Loucy (cell line): ENCODE data around the gene TRAFD1.

Experiments
- H2AFZ ChIP-seq: fragments of 200-600 bp; sonication (generic); 2 replicates; pipeline ENCODE4 v1.6.0; 2016; ENCODE audit warnings: antibody characterized with exemption, mild to moderate bottlenecking, low read length, moderate library complexity
- H3F3A ChIP-seq: fragments of 200-600 bp; 2 replicates; pipeline ENCODE4 v1.6.0; 2016; ENCODE audit warnings: antibody characterized with exemption, low read depth, mild to moderate bottlenecking
- H3K27me3 ChIP-seq: fragments of 200-600 bp; sonication (generic); 2 replicates; pipeline ENCODE4 v1.6.1; 2014; ENCODE audit warnings: low read length, mild to moderate bottlenecking; ENCODE audit not compliant: insufficient read depth, poor library complexity, severe bottlenecking
- H3K36me3 ChIP-seq: fragments of 200-600 bp; sonication (generic); 2 replicates; pipeline ENCODE4 v1.6.1; 2016; ENCODE audit warnings: low read length; ENCODE audit not compliant: insufficient read depth
- H3K4me1 ChIP-seq: fragments of 200-600 bp; sonication (generic); 2 replicates; pipeline ENCODE4 v1.5.1; 2014; ENCODE audit warnings: low read length, mild to moderate bottlenecking; ENCODE audit not compliant: insufficient read depth, poor library complexity, severe bottlenecking
- H3K4me2 ChIP-seq: fragments of 200-600 bp; sonication (generic); 2 replicates; pipeline ENCODE4 v1.6.0; 2014; ENCODE audit warnings: antibody characterized with exemption, low read length, low read depth, mild to moderate bottlenecking; ENCODE audit not compliant: poor library complexity, severe bottlenecking
- H3K4me3 ChIP-seq: fragments of 200-600 bp; sonication (generic); 2 replicates; pipeline ENCODE4 v1.5.1; 2014; ENCODE audit warnings: low read length, mild to moderate bottlenecking, mixed read lengths; ENCODE audit not compliant: poor library complexity, severe bottlenecking
- H3K79me2 ChIP-seq: fragments of 200-600 bp; sonication (generic); 2 replicates; pipeline ENCODE4 v1.6.1; 2014; ENCODE audit warnings: low read length; ENCODE audit not compliant: insufficient read depth
- H3K9ac ChIP-seq: fragments of 200-600 bp; sonication (generic); 2 replicates; pipeline ENCODE4 v1.6.0; 2014; ENCODE audit warnings: mild to moderate bottlenecking, low read depth, low read length, moderate library complexity; ENCODE audit not compliant: poor library complexity, severe bottlenecking
- H3K9me2 ChIP-seq: fragments of 200-600 bp; sonication (generic); replicated peaks from 2 replicates; pipeline ENCODE4 v1.6.1; 2016; ENCODE audit warnings: low read depth, low read length, mixed read lengths
- H3K9me3 ChIP-seq: fragments of 200-600 bp; sonication (generic); 2 replicates; pipeline ENCODE4 v1.6.1; 2014; ENCODE audit warnings: mild to moderate bottlenecking, antibody characterized with exemption, low read length, low read depth; ENCODE audit not compliant: insufficient read depth
- H4K20me1 ChIP-seq: fragments of 200-600 bp; sonication (generic); 2 replicates; pipeline ENCODE4 v1.6.0; 2014; ENCODE audit warnings: antibody characterized with exemption, low read length, mild to moderate bottlenecking; ENCODE audit not compliant: insufficient read depth, poor library complexity, severe bottlenecking
- EZH2phosphoT487 ChIP-seq: fragments of 200-600 bp; IDR thresholded peaks from 2 replicates; pipeline ENCODE4 v1.6.1; 2018; ENCODE audit warnings: antibody characterized with exemption, mild to moderate bottlenecking, moderate library complexity, borderline replicate concordance
- TF ChIP-seq, protein P1 (sequence below): fragments of 200-600 bp; sonication (generic); conservative IDR thresholded peaks from 2 replicates; pipeline ENCODE4 v1.5.1; 2014; ENCODE audit warnings: mild to moderate bottlenecking, antibody characterized with exemption, low read length

TRAFD1 gene, protein sequence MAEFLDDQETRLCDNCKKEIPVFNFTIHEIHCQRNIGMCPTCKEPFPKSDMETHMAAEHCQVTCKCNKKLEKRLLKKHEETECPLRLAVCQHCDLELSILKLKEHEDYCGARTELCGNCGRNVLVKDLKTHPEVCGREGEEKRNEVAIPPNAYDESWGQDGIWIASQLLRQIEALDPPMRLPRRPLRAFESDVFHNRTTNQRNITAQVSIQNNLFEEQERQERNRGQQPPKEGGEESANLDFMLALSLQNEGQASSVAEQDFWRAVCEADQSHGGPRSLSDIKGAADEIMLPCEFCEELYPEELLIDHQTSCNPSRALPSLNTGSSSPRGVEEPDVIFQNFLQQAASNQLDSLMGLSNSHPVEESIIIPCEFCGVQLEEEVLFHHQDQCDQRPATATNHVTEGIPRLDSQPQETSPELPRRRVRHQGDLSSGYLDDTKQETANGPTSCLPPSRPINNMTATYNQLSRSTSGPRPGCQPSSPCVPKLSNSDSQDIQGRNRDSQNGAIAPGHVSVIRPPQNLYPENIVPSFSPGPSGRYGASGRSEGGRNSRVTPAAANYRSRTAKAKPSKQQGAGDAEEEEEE

DNA sequence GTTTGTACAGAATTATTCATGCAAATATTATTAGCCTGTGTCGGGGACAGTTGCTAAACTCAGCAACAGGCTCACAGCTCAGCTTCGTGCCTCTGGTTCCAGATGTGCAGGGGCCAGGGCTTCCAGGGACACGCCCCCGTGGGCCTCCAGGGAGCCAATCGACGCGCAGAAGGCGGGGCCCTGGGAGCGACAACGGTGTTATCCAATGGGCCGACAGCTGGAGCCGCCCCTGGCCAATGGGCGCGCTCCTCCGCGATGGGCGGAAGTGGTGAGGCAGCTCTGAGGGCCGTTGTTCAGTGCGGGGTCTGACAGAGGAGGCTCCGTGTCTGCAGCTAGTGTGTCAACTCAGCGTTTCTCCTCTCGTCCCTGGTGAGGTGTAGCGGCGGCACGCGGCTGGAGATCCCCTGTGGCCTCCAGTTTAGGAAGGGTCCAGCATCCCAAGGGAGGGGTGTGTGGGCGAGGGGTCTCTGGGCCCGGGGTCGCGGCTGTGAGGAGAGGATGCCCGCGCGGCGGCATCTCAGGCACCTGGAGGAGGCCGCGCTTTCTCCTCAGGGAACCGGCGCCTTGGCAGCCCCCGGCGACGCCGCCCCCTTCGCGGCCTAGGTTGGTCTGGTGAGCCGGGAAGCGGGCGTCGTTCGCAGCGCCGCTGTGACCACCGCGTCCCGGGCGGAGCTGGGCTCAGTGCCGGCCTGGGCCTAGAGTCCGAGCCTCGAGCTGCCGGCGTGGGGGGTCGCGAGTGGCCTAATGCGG is at the start of gene TRAFD1:
TRAFD1 (plus strand) TSS at position 311 of the 750 bp plus-strand sequence. CDS start 4,963 bp downstream, outside the sequence.
- no peaks in the 10 kb centered on the region for H3K9me3 ChIP-seq
- H3K36me3 ChIP-seq: no peaks in the 10 kb centered on the region
- peak within 1 kb of the TSS; percentile 85 for H3K4me2 ChIP-seq
- no peaks in the 10 kb centered on the region for H3K27me3 ChIP-seq
- H4K20me1 ChIP-seq: peaks cover 14% of the 10 kb centered on the region
- peaks cover 17% of the 10 kb centered on the region; the same call in 1 of the 2 replicates for H3K79me2 ChIP-seq
- TF ChIP-seq, protein P1, sequence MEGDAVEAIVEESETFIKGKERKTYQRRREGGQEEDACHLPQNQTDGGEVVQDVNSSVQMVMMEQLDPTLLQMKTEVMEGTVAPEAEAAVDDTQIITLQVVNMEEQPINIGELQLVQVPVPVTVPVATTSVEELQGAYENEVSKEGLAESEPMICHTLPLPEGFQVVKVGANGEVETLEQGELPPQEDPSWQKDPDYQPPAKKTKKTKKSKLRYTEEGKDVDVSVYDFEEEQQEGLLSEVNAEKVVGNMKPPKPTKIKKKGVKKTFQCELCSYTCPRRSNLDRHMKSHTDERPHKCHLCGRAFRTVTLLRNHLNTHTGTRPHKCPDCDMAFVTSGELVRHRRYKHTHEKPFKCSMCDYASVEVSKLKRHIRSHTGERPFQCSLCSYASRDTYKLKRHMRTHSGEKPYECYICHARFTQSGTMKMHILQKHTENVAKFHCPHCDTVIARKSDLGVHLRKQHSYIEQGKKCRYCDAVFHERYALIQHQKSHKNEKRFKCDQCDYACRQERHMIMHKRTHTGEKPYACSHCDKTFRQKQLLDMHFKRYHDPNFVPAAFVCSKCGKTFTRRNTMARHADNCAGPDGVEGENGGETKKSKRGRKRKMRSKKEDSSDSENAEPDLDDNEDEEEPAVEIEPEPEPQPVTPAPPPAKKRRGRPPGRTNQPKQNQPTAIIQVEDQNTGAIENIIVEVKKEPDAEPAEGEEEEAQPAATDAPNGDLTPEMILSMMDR: no peak
- TF ChIP-seq EZH2phosphoT487: no peak
- H3F3A ChIP-seq: 0 out of 2 replicates have a peak, but pooled peaks cover 2% of the 10 kb centered on the region
- peak within 1 kb of the TSS; percentile 84 for H3K4me3 ChIP-seq
- H3K4me1 ChIP-seq: peaks cover 30% of the 10 kb centered on the region
- H3K9me2 ChIP-seq: no peaks in the 10 kb centered on the region
- peak within 1 kb of the TSS; percentile 78 for H2AFZ ChIP-seq
- H3K9ac ChIP-seq: peak within 1 kb of the TSS; percentile 84

DNA sequence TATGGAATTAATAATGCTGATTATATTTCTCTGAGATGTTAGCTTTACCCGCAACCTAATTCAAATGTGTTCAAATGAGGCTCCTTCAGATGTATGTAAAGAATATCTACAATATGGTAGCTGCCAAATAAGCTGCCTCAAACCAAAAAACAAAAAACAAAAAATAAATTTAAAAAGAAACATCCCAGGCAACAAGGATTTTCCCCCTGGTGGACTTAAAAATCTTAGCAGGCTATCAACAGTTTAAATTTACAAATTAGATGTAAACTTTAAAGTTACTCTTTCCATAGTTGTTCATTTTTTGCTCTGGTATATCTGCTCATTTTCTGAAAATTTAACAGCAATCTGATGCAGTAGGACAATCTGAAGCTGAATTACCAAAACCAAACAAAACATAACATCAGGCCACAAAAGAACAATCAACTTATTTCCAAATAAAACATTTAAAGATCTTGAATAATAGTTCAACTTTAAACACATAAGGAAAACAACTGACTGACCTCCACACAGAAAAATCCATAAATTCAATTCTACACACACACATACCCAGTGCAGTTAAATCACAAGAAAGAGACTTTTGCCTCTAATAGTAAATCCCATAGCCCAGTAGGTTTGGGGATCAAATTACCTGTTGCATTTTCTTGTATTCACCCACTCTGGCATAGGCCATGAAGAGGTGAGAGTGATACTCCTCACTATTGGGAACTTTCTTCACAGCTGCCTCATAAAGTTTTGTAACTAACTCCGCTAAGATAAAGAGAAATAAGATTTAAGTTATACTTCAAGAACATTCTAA is 38.1 kb upstream of the TRAFD1 start:
- Histone ChIP-seq H3K9me2 (no peaks in the 10 kb centered on the region), H3K36me3 (peaks cover 59% of the 10 kb centered on the region), H3K4me1 (no peaks in the 10 kb centered on the region), H3F3A (no peaks in the 10 kb centered on the region), H3K27me3 (no peaks in the 10 kb centered on the region), H3K9me3 (no peaks in the 10 kb centered on the region), H3K4me3 (no peak overlapping the region), H3K9ac (no peak overlapping the region), H2AFZ (no peak overlapping the region), H3K4me2 (no peak overlapping the region), H3K79me2 (peaks cover 2% of the 10 kb centered on the region; the same call in 1 of the 2 replicates), H4K20me1 (peaks cover 4% of the 10 kb centered on the region)
- TF ChIP-seq, protein P1: 0 out of 2 replicates have a peak, but pooled peaks have one; percentile 10
- no peak for TF ChIP-seq EZH2phosphoT487

DNA sequence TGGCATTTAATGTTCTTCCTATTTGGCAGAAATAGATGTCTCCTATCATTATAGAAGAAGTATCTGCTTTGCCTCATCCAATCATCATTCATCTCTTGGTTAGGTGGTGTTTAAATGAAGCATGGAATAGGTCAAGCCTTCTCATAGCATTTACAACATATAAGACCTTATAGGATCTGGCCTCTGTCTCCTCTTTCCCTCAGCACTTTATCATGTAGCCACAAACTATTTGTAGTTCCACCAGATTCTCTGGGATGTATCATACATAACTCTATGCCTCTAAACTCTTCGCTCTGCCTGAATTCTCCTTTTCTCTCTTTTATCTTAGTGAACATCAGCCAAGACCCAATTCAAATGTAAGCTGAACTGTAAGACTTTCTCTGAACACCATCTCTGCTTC is 37.5 kb upstream of the TRAFD1 start:
- no peaks in the 10 kb centered on the region for H3K9me2 ChIP-seq
- no peak overlapping the region for H3K4me2 ChIP-seq
- no peak overlapping the region for H3K9ac ChIP-seq
- no peak overlapping the region for H3K4me3 ChIP-seq
- peaks cover 58% of the 10 kb centered on the region for H3K36me3 ChIP-seq
- no peak overlapping the region for H2AFZ ChIP-seq
- no peak for TF ChIP-seq EZH2phosphoT487
- TF ChIP-seq, protein P1: no peak
- H4K20me1 ChIP-seq: peaks cover 4% of the 10 kb centered on the region
- H3K27me3 ChIP-seq: no peaks in the 10 kb centered on the region
- H3K4me1 ChIP-seq: no peaks in the 10 kb centered on the region
- H3F3A ChIP-seq: no peaks in the 10 kb centered on the region
- peaks cover 3% of the 10 kb centered on the region; the same call in 1 of the 2 replicates for H3K79me2 ChIP-seq
- no peaks in the 10 kb centered on the region for H3K9me3 ChIP-seq
